ENCODE results near the gene POMT1. TPM values are rescaled to one million over a fixed set of nuclear protein-coding genes. Genes with fewer than 3 reads are reported as not detected.
"Not testable (repeated sequence)": the region's sequence is repeated elsewhere in the genome, so short reads cannot be mapped to it uniquely, and the experiment has no call there.

The POMT1 gene
- total RNA-seq, 1 donor from 2014 or later, result 54.8 TPM

DNA sequence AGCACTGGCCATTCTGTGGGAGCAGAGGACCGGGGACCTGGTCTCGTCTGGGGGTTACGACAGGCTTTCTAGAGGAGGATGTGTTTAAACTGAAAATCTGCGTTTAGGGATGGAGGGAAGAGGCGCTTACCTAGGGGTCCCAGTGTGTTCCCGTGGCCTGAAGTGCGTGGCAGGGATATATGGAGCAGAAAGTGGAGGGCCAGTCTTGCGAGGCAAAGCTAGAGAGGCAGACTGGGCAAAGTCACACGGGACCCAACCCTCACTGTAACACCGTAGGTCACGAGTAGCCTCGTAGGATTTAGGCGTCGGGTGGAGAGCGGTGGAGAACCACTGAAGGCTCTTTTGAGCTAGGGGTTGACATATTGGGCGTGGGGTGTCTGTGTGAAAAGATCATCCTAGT, 32.8 kb upstream of the POMT1 start:
- TF ChIP-seq, protein P1, sequence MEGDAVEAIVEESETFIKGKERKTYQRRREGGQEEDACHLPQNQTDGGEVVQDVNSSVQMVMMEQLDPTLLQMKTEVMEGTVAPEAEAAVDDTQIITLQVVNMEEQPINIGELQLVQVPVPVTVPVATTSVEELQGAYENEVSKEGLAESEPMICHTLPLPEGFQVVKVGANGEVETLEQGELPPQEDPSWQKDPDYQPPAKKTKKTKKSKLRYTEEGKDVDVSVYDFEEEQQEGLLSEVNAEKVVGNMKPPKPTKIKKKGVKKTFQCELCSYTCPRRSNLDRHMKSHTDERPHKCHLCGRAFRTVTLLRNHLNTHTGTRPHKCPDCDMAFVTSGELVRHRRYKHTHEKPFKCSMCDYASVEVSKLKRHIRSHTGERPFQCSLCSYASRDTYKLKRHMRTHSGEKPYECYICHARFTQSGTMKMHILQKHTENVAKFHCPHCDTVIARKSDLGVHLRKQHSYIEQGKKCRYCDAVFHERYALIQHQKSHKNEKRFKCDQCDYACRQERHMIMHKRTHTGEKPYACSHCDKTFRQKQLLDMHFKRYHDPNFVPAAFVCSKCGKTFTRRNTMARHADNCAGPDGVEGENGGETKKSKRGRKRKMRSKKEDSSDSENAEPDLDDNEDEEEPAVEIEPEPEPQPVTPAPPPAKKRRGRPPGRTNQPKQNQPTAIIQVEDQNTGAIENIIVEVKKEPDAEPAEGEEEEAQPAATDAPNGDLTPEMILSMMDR (IDR thresholded peaks at IDR 0.05; ENCODE audit: unreplicated experiment), result no peak
- H3K4me3 Mint-ChIP-seq, result no peak overlapping the region
- H3K36me3 Mint-ChIP-seq, result peaks cover 71% of the 10 kb centered on the region
- no peak for DNase-seq (ENCODE audit: low spot score in 2 of 2, unreplicated experiment in 2 of 2)
- H3K4me1 Mint-ChIP-seq, result no peaks in the 10 kb centered on the region
- H3K27me3 Mint-ChIP-seq (ENCODE audit: low read depth), result no peaks in the 10 kb centered on the region
- no peak overlapping the region for H3K27ac Mint-ChIP-seq
- peaks cover 13% of the 10 kb centered on the region for H3K9me3 Mint-ChIP-seq

DNA sequence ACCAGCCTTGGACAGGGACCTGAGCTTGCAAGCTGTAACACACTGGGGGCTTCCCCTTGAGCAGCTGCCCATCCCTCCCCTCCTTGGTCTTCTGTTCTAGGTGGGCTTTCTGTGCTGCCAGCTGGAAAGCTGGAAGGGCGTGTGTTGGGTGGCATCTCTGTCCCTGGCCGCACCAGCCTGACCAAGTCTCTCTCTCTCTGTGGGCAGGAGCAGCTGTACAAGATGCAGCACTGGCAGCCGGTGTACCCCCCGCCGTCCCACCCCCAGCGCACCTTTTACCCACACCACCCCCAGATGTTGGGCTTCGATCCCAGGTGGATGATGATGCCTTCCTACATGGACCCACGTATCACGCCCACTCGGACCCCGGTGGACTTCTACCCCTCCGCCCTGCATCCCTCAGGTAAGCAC, 32.1 kb upstream of the POMT1 start:
- Mint-ChIP-seq H3K4me1 (no peaks in the 10 kb centered on the region), H3K27ac (no peak overlapping the region), H3K9me3 (peaks cover 13% of the 10 kb centered on the region), H3K27me3 (ENCODE audit: low read depth) (no peaks in the 10 kb centered on the region), H3K36me3 (peaks cover 66% of the 10 kb centered on the region), H3K4me3 (no peak overlapping the region)
- TF ChIP-seq, protein P1 (IDR thresholded peaks at IDR 0.05; ENCODE audit: unreplicated experiment), result no peak
- no peak for DNase-seq (ENCODE audit: low spot score in 2 of 2, unreplicated experiment in 2 of 2)

DNA sequence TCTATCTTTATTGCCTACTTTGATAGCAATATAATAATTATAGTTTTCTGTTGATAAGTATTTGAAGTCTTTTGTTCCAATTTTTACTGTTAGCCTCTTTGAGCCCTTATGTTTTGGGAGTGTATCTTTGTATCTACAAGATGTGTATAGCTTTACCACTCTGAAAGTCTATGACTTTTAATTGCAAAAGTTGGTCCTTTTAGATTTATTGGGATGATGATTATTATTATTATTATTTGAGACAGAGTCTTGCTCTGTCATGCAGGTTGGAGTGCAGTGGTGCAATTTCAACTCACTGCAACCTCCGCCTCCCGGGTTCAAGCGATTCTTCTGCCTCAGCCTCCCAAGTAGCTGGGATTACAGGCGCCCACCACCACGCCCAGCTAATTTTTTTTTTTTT, 30.6 kb upstream of the POMT1 start:
- not testable (repeated sequence) for H3K27me3 Mint-ChIP-seq (ENCODE audit: low read depth); H3K4me3 Mint-ChIP-seq; H3K27ac Mint-ChIP-seq; DNase-seq (ENCODE audit: low spot score in 2 of 2, unreplicated experiment in 2 of 2); H3K4me1 Mint-ChIP-seq
- peaks cover 13% of the 10 kb centered on the region for H3K9me3 Mint-ChIP-seq
- peaks cover 60% of the 10 kb centered on the region for H3K36me3 Mint-ChIP-seq

DNA sequence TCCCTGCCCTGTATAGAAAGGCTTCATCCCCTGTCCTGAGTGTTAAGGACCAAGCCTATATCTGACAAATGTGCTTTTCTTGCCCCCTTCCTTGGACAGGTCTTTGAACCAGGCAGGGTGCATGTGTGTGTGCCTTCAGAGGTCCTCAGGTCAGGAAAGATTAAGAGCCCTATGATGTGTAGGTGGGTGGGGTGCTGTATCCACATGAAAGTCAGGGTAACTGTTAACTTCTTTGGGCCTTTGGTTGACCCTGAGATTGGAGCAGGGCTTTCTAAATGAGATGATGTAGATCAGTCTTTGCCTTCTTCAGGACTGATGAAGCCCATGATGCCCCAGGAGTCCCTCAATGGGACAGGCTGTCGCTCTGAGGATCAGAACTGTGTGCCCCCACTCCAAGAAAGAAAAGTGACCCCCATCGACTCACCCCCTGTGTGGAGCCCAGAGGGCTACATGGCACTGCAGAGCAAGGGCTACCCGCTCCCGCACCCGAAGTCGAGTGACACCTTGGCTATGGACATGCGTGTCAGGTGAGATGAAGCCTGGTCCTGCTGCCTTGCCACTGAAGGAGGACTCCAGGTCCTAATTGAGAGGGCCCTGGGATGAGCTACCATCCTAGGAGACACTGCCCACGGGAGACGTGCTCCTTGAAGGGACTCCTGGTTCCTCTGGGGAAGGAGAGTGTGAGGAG, 29.4 kb upstream of the POMT1 start:
- no peaks in the 10 kb centered on the region for H3K27me3 Mint-ChIP-seq (ENCODE audit: low read depth)
- TF ChIP-seq, protein P1 (IDR thresholded peaks at IDR 0.05; ENCODE audit: unreplicated experiment), result no peak
- peaks cover 54% of the 10 kb centered on the region for H3K36me3 Mint-ChIP-seq
- no peaks in the 10 kb centered on the region for H3K4me1 Mint-ChIP-seq
- no peak overlapping the region for H3K4me3 Mint-ChIP-seq
- H3K27ac Mint-ChIP-seq, result no peak overlapping the region
- no peak for DNase-seq (ENCODE audit: low spot score in 2 of 2, unreplicated experiment in 2 of 2)
- peaks cover 13% of the 10 kb centered on the region for H3K9me3 Mint-ChIP-seq

DNA sequence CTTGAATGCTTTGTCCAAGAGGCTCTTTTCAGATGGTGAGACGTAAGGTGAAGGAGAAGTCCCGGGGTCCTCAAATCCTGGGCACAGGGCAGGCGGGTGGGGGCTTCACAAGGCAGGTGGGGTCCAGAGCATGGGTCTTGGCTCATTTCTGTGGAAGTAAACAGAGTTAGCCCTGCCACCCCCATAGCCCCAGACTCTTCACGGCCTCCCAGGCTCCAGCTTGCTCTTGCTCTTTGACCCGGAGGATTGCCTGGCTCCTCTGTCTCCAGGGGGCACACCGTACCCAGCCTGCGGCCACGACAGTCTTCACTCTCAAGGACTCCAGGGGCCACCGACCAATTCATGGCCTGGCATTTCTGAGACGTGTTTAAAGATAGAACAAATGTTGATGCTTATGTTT, 28.8 kb upstream of the POMT1 start:
- H3K27ac Mint-ChIP-seq, result no peak overlapping the region
- DNase-seq (ENCODE audit: low spot score in 2 of 2, unreplicated experiment in 2 of 2), result no peak
- H3K9me3 Mint-ChIP-seq, result peaks cover 13% of the 10 kb centered on the region
- peaks cover 53% of the 10 kb centered on the region for H3K36me3 Mint-ChIP-seq
- H3K27me3 Mint-ChIP-seq (ENCODE audit: low read depth), result no peaks in the 10 kb centered on the region
- H3K4me3 Mint-ChIP-seq, result no peak overlapping the region
- TF ChIP-seq, protein P1 (IDR thresholded peaks at IDR 0.05; ENCODE audit: unreplicated experiment), result no peak
- no peaks in the 10 kb centered on the region for H3K4me1 Mint-ChIP-seq

DNA sequence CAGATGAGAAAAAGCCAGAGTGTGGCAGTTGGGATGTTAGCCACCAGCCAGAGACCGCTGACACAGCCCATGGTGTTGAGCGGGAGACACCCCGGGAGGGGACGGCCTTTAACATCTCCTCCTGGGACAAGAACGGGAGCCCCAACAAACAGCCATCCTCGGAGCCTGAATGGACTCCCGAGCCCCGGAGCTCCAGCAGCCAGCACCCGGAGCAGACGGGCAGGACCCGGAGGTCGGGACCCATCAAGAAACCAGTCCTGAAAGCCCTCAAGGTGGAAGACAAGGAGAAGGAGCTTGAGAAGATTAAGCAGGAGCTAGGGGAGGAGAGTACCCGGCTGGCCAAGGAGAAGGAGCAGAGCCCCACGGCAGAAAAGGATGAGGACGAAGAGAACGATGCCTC, 28.0 kb upstream of the POMT1 start:
- Mint-ChIP-seq H3K4me1 (no peaks in the 10 kb centered on the region), H3K36me3 (peaks cover 54% of the 10 kb centered on the region), H3K4me3 (no peak overlapping the region), H3K27me3 (ENCODE audit: low read depth) (no peaks in the 10 kb centered on the region), H3K9me3 (peaks cover 13% of the 10 kb centered on the region), H3K27ac (no peak overlapping the region)
- TF ChIP-seq, protein P1 (IDR thresholded peaks at IDR 0.05; ENCODE audit: unreplicated experiment), result no peak
- no peak for DNase-seq (ENCODE audit: low spot score in 2 of 2, unreplicated experiment in 2 of 2)

All from mesothelial cell of epicardium (in vitro differentiated cells).